ENCODE measurements around the gene NFS1. TPM values are rescaled to one million over a fixed set of nuclear protein-coding genes. Genes with fewer than 3 reads are reported as not detected.

Gene NFS1
- total RNA-seq, 4 donors from 2014 or later = 39.6 to 48.4 (median 44.0) TPM

- H3K4me3 ChIP-seq (ENCODE audit: low read depth, poor library complexity, severe bottlenecking) = no peak overlapping the region
- no peak for DNase-seq (ENCODE audit: low spot score in 2 of 2)
- 85% methylated on average over 4 of the region's 4 CpGs for WGBS, 2 donors
- TF ChIP-seq CTCF (IDR thresholded peaks at IDR 0.05) (no peak), POLR2A (IDR thresholded peaks at IDR 0.05) (no peak)
- intact Hi-C loops (cut with DNase I; ENCODE audit: low total_unique reads) = no loop called here
Observed at GRCh38 chr20:35641743-35642142, 57.4 kb downstream of the NFS1 start.

- intact Hi-C loops (cut with DNase I; ENCODE audit: low total_unique reads) = no loop called here
- WGBS, 2 donors = 88 to 90% methylated on average over 3 of the region's 3 CpGs
- no peak for TF ChIP-seq POLR2A (IDR thresholded peaks at IDR 0.05)
- TF ChIP-seq CTCF (IDR thresholded peaks at IDR 0.05) = no peak
Observed at GRCh38 chr20:35640724-35641123, 58.4 kb downstream of the NFS1 start.

GRCh38 chr20:35638751-35639150 is 60.4 kb downstream of the NFS1 start:
- intact Hi-C loops (cut with DNase I; ENCODE audit: low total_unique reads) = no loop called here
- no peak for TF ChIP-seq POLR2A (IDR thresholded peaks at IDR 0.05)
- no peak for TF ChIP-seq CTCF (IDR thresholded peaks at IDR 0.05)
- DNase-seq (ENCODE audit: low spot score in 2 of 2) = no peak
- WGBS, 2 donors = 46 to 49% methylated on average over 2 of the region's 2 CpGs
- no peak overlapping the region for H3K4me3 ChIP-seq (ENCODE audit: low read depth, poor library complexity, severe bottlenecking)

More at GRCh38 chr20:35640724-35641123, 58.4 kb downstream of the NFS1 start:
- H3K4me3 ChIP-seq (ENCODE audit: low read depth, poor library complexity, severe bottlenecking) = no peak overlapping the region
- DNase-seq (ENCODE audit: low spot score in 2 of 2) = no peak

- intact Hi-C loops (cut with DNase I; ENCODE audit: low total_unique reads) = no loop called here
- TF ChIP-seq POLR2A (IDR thresholded peaks at IDR 0.05) (no peak), CTCF (IDR thresholded peaks at IDR 0.05) (no peak)
Observed at GRCh38 chr20:35637276-35637675, 61.9 kb downstream of the NFS1 start.

GRCh38 chr20:35636095-35636494 is 63.1 kb downstream of the NFS1 start:
- no peak overlapping the region for H3K4me3 ChIP-seq (ENCODE audit: low read depth, poor library complexity, severe bottlenecking)
- no peak for DNase-seq (ENCODE audit: low spot score in 2 of 2)
- intact Hi-C loops (cut with DNase I; ENCODE audit: low total_unique reads) = no loop called here
- TF ChIP-seq POLR2A (IDR thresholded peaks at IDR 0.05) (no peak), CTCF (IDR thresholded peaks at IDR 0.05) (no peak)
- 76 to 91% methylated on average over 2 of the region's 2 CpGs for WGBS, 2 donors

More at GRCh38 chr20:35637276-35637675, 61.9 kb downstream of the NFS1 start:
- WGBS, 2 donors = 94 to 97% methylated on average over 6 of the region's 6 CpGs
- H3K4me3 ChIP-seq (ENCODE audit: low read depth, poor library complexity, severe bottlenecking) = no peak overlapping the region
- DNase-seq (ENCODE audit: low spot score in 2 of 2) = peak in 1 of 2 donors; percentile 26

GRCh38 chr20:35635652-35636051 is 63.5 kb downstream of the NFS1 start:
- TF ChIP-seq CTCF (IDR thresholded peaks at IDR 0.05) (no peak), POLR2A (IDR thresholded peaks at IDR 0.05) (no peak)

More at GRCh38 chr20:35635652-35636051, 63.5 kb downstream of the NFS1 start:
- WGBS, 2 donors = 75 to 78% methylated on average over 4 of the region's 4 CpGs
- peak in 1 of 2 donors; percentile 59 for DNase-seq (ENCODE audit: low spot score in 2 of 2)
- intact Hi-C loops (cut with DNase I; ENCODE audit: low total_unique reads) = no loop called here
- no peak overlapping the region for H3K4me3 ChIP-seq (ENCODE audit: low read depth, poor library complexity, severe bottlenecking)
